ENCODE results near the gene COX6B2.

Gene COX6B2

GRCh38 chr19:55360902-55361301 lies 6.4 kb upstream of the COX6B2 start:
- no peaks in the 10 kb centered on the region for H3K27me3 ChIP-seq (ENCODE audit: insufficient read depth, low read depth, severe bottlenecking)
- no peaks in the 10 kb centered on the region for H3K36me3 ChIP-seq

GRCh38 chr19:55358943-55359908 lies 4.7 kb upstream of the COX6B2 start:
- Histone ChIP-seq H3K27ac (no peak overlapping the region), H3K27me3 (ENCODE audit: insufficient read depth, low read depth, severe bottlenecking) (no peaks in the 10 kb centered on the region), H3K9me3 (ENCODE audit: severe bottlenecking) (no peaks in the 10 kb centered on the region), H3K4me3 (ENCODE audit: low read depth, low read length) (no peak overlapping the region), H3K36me3 (no peaks in the 10 kb centered on the region)
- DNase-seq, result no peak
- TF ChIP-seq, protein P1, sequence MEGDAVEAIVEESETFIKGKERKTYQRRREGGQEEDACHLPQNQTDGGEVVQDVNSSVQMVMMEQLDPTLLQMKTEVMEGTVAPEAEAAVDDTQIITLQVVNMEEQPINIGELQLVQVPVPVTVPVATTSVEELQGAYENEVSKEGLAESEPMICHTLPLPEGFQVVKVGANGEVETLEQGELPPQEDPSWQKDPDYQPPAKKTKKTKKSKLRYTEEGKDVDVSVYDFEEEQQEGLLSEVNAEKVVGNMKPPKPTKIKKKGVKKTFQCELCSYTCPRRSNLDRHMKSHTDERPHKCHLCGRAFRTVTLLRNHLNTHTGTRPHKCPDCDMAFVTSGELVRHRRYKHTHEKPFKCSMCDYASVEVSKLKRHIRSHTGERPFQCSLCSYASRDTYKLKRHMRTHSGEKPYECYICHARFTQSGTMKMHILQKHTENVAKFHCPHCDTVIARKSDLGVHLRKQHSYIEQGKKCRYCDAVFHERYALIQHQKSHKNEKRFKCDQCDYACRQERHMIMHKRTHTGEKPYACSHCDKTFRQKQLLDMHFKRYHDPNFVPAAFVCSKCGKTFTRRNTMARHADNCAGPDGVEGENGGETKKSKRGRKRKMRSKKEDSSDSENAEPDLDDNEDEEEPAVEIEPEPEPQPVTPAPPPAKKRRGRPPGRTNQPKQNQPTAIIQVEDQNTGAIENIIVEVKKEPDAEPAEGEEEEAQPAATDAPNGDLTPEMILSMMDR (IDR thresholded peaks at IDR 0.05; ENCODE audit: low read depth, low read length), result no peak

More at GRCh38 chr19:55360902-55361301, 6.4 kb upstream of the COX6B2 start:
- Histone ChIP-seq H3K4me3 (ENCODE audit: low read depth, low read length) (no peak overlapping the region), H3K27ac (no peak overlapping the region), H3K9me3 (ENCODE audit: severe bottlenecking) (no peaks in the 10 kb centered on the region)
- TF ChIP-seq, protein P1 (IDR thresholded peaks at IDR 0.05; ENCODE audit: low read depth, low read length), result no peak
- DNase-seq, result no peak

DNA sequence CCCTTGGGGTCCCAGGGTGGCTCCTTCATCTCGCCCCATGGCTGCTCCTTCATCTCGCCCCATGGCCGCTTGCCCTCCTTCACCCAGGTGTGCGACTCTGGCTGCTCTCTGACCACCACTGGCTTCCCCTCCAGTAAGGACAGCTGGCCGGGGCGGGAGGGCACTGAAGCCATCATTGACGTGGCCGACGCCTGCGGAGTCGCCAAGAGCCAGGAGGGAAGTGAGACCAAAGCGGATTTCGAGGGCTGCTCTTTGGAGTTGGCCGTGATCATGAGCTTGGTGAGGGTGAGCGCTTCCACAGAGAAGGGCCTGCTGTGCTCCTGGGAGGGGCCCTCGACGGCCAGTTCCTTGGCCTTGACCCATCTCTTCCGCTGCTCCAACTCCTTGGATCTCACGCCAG lies 4.0 kb upstream of the COX6B2 start:
- H3K4me3 ChIP-seq (ENCODE audit: low read depth, low read length), result no peak overlapping the region
- H3K27me3 ChIP-seq (ENCODE audit: insufficient read depth, low read depth, severe bottlenecking), result no peaks in the 10 kb centered on the region
- H3K27ac ChIP-seq, result no peak overlapping the region
- TF ChIP-seq, protein P1 (IDR thresholded peaks at IDR 0.05; ENCODE audit: low read depth, low read length), result no peak
- no peak for DNase-seq
- H3K9me3 ChIP-seq (ENCODE audit: severe bottlenecking), result no peaks in the 10 kb centered on the region
- H3K36me3 ChIP-seq, result no peaks in the 10 kb centered on the region

DNA sequence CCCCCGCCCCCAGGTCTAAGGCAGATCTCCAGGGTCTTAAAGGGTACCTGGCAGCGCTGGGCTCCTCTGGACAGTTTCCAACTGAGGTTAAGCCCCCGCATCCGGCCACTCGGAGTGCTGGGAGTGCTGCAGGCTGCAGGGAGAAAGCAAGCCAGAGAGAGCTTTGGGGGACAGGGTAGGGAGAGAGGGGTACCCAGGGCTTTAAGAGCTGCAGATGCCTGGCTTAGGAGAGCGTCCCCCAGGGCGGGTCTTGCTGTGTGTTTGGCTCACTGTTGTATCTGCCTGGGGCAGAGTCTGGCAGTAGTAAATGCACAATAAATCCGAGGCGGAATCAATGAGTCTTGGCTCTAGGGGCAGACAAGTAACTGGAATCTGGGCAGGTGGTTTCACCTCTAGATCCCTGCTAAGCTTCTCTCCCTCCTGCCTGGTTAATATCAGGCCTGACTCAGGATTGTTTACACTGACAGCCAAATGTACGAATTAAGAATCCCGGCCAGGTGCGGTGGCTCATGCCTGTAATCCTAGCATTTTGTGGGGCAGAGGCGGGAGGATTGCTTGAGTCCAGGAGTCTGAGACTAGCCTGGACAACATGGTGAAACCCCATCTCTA lies 798 bp upstream of the COX6B2 start:
- TF ChIP-seq, protein P1 (IDR thresholded peaks at IDR 0.05; ENCODE audit: low read depth, low read length), result no peak
- peak; percentile 71 for DNase-seq
- Histone ChIP-seq H3K27me3 (ENCODE audit: insufficient read depth, low read depth, severe bottlenecking) (no peaks in the 10 kb centered on the region), H3K27ac (peak overlapping the region; percentile 42), H3K9me3 (ENCODE audit: severe bottlenecking) (no peaks in the 10 kb centered on the region), H3K36me3 (peaks cover under 1% of the 10 kb centered on the region; the same call in 1 of the 2 replicates), H3K4me3 (ENCODE audit: low read depth, low read length) (no peak overlapping the region)

- TF ChIP-seq, protein P1 (IDR thresholded peaks at IDR 0.05; ENCODE audit: low read depth, low read length), result no peak
- Histone ChIP-seq H3K36me3 (peaks cover 7% of the 10 kb centered on the region), H3K27ac (no peak overlapping the region), H3K27me3 (ENCODE audit: insufficient read depth, low read depth, severe bottlenecking) (no peaks in the 10 kb centered on the region), H3K4me3 (ENCODE audit: low read depth, low read length) (peak overlapping the region; percentile 54), H3K9me3 (ENCODE audit: severe bottlenecking) (no peaks in the 10 kb centered on the region)
- DNase-seq, result peak; percentile 73
Measured at GRCh38 chr19:55353803-55354697, 469 bp downstream of the COX6B2 start.

Data from WERI-Rb-1 (cell line).